Natural killer cell (primary cell): Measurements from ENCODE around the gene RAB3C. TPM values are rescaled to one million over a fixed set of nuclear protein-coding genes. Genes with fewer than 3 reads are reported as not detected.

Experiments used
- ATAC-seq, 3 donors: fragments of 150-1000 bp in 2 of 3; fragments of 200-7000 bp in 1 of 3; cut with Tn5 transposase; 1 replicate in 1 of 3; 2 replicates in 2 of 3; pipeline ENCODE4 v1.10.0; 2021; ENCODE audit warnings: mild to moderate bottlenecking in 2 of 3, moderate library complexity in 2 of 3
- DNase-seq, 2 donors: peaks; one replicate each; pipeline versions ENCODE4 v3.0.0 to v3.0.0-alpha.2; 2013 to 2021; ENCODE audit warnings: mixed read lengths in 1 of 2
- H3K27ac ChIP-seq: one replicate; pipeline ENCODE4 v1.5.1; 2013; ENCODE audit warnings: mild to moderate bottlenecking, low read length
- H3K27me3 ChIP-seq: one replicate; pipeline ENCODE4 v1.6.1; 2013; ENCODE audit warnings: low read length; ENCODE audit not compliant: control insufficient read depth, insufficient read depth
- H3K36me3 ChIP-seq: one replicate; pipeline ENCODE4 v1.6.1; 2013; ENCODE audit warnings: low read length; ENCODE audit not compliant: control insufficient read depth, insufficient read depth
- H3K4me1 ChIP-seq: one replicate; pipeline ENCODE4 v1.6.1; 2013; ENCODE audit warnings: low read length; ENCODE audit not compliant: control insufficient read depth, insufficient read depth
- H3K4me3 ChIP-seq: one replicate; pipeline ENCODE4 v1.5.1; 2013; ENCODE audit warnings: low read length
- H3K9me3 ChIP-seq: one replicate; pipeline ENCODE4 v1.6.1; 2013; ENCODE audit warnings: low read length; ENCODE audit not compliant: control insufficient read depth, insufficient read depth
- H3K27ac Mint-ChIP-seq, 2 donors: one replicate each; pipeline ENCODE4 v1.8.0; 2022; ENCODE audit warnings: mild to moderate bottlenecking in 2 of 2, mixed read lengths in 2 of 2, moderate library complexity in 1 of 2
- H3K27me3 Mint-ChIP-seq, 2 donors: one replicate each; pipeline ENCODE4 v1.8.0; 2022; ENCODE audit warnings: low read depth in 2 of 2, mixed read lengths in 2 of 2
- H3K36me3 Mint-ChIP-seq: one replicate; pipeline ENCODE4 v1.8.0; 2022; ENCODE audit warnings: mixed read lengths
- H3K4me1 Mint-ChIP-seq, 2 donors: one replicate each; pipeline ENCODE4 v1.8.0; 2022; ENCODE audit warnings: mixed read lengths in 2 of 2
- H3K4me3 Mint-ChIP-seq: one replicate; pipeline ENCODE4 v1.8.0; 2022; ENCODE audit warnings: mild to moderate bottlenecking, moderate library complexity, mixed read lengths
- H3K9me3 Mint-ChIP-seq, 2 donors: one replicate each; pipeline ENCODE4 v1.8.0; 2022; ENCODE audit warnings: mixed read lengths in 2 of 2
- CTCF ChIP-seq: fragments of 200-600 bp; IDR thresholded peaks from one replicate; pipeline ENCODE4 v1.8.0; 2022; ENCODE audit warnings: antibody characterized with exemption
- WGBS: methylation state at CpG from one replicate; pipeline ENCODE4 v1.1.7; 2013; ENCODE audit warnings: missing lambda C conversion rate; ENCODE audit not compliant: insufficient coverage; 5-methylcytosine and 5-hydroxymethylcytosine counted together
- intact Hi-C: fragments of 100-400 bp; cut with micrococcal nuclease; formaldehyde crosslinking; loops from one replicate; pipeline ENCODE4 v1.14.2; 2022
- total RNA-seq, 4 donors: library from RNA; stranded (reverse); fragments of 120-200 nt in 1 of 4; gene quantifications; one replicate each; pipeline versions ENCODE4 v1.2.3 to v1.2.4, GENCODE V29; 2013 to 2022

RAB3C gene
- total RNA-seq, 3 donors from 2014 or later (not counting 1 experiment from before 2014, with no cell fraction given) = 0.05 TPM; not detected in 2

GRCh38 chr5:58787987-58788386 lies 205.1 kb downstream of the RAB3C start:
- H3K4me1 ChIP-seq = no peaks in the 10 kb centered on the region
- ATAC-seq (no peak), DNase-seq (no peak)
- no peak overlapping the region for H3K4me3 ChIP-seq
- H3K9me3 ChIP-seq = no peaks in the 10 kb centered on the region
- H3K9me3 Mint-ChIP-seq = no peaks in the 10 kb centered on the region
- H3K4me3 Mint-ChIP-seq = no peak overlapping the region
- H3K27ac ChIP-seq = no peak overlapping the region
- H3K27me3 ChIP-seq = no peaks in the 10 kb centered on the region
- whole genome bisulfite sequencing = 48% methylated on average over 3 of the region's 3 CpGs
- peaks cover 9 to 15% of the 10 kb centered on the region in 2 donors for H3K27me3 Mint-ChIP-seq
- no peaks in the 10 kb centered on the region for H3K4me1 Mint-ChIP-seq
- no peaks in the 10 kb centered on the region for H3K36me3 Mint-ChIP-seq
- H3K27ac Mint-ChIP-seq = no peak overlapping the region
- no peak for TF ChIP-seq CTCF
- H3K36me3 ChIP-seq = no peaks in the 10 kb centered on the region
- intact Hi-C loops = no loop called here

GRCh38 chr5:58793888-58794657 lies 211.2 kb downstream of the RAB3C start:
- intact Hi-C loops = no loop called here
- TF ChIP-seq CTCF = no peak
- no peak for ATAC-seq
- no peak for DNase-seq
- no peaks in the 10 kb centered on the region for H3K4me1 ChIP-seq
- no peaks in the 10 kb centered on the region for H3K27me3 ChIP-seq
- H3K27ac ChIP-seq = no peak overlapping the region
- WGBS = 17% methylated on average over 2 of the region's 4 CpGs
- no peaks in the 10 kb centered on the region for H3K36me3 ChIP-seq
- Mint-ChIP-seq H3K9me3 (no peaks in the 10 kb centered on the region), H3K27me3 (peaks cover 3 to 11% of the 10 kb centered on the region in 2 donors), H3K27ac (no peak overlapping the region), H3K4me1 (no peaks in the 10 kb centered on the region), H3K4me3 (no peak overlapping the region), H3K36me3 (no peaks in the 10 kb centered on the region)
- H3K9me3 ChIP-seq = no peaks in the 10 kb centered on the region
- no peak overlapping the region for H3K4me3 ChIP-seq

GRCh38 chr5:58794875-58795274 lies 212.0 kb downstream of the RAB3C start:
- H3K4me3 ChIP-seq = no peak overlapping the region
- no peak for DNase-seq
- Mint-ChIP-seq H3K27ac (no peak overlapping the region), H3K4me3 (no peak overlapping the region), H3K9me3 (no peaks in the 10 kb centered on the region), H3K36me3 (no peaks in the 10 kb centered on the region), H3K27me3 (peaks cover 3 to 11% of the 10 kb centered on the region in 2 donors), H3K4me1 (no peaks in the 10 kb centered on the region)
- H3K27me3 ChIP-seq = no peaks in the 10 kb centered on the region
- no peaks in the 10 kb centered on the region for H3K4me1 ChIP-seq
- intact Hi-C loops = no loop called here
- ATAC-seq = no peak
- WGBS = 73% methylated on average over 4 of the region's 4 CpGs
- no peak overlapping the region for H3K27ac ChIP-seq
- TF ChIP-seq CTCF = no peak
- no peaks in the 10 kb centered on the region for H3K9me3 ChIP-seq
- no peaks in the 10 kb centered on the region for H3K36me3 ChIP-seq

- no peaks in the 10 kb centered on the region for H3K27me3 ChIP-seq
- H3K4me3 ChIP-seq = no peak overlapping the region
- Mint-ChIP-seq H3K4me1 (no peaks in the 10 kb centered on the region), H3K27me3 (peaks cover 3 to 6% of the 10 kb centered on the region in 2 donors), H3K27ac (no peak overlapping the region), H3K4me3 (no peak overlapping the region), H3K9me3 (no peaks in the 10 kb centered on the region), H3K36me3 (no peaks in the 10 kb centered on the region)
- DNase-seq = no peak
- no peaks in the 10 kb centered on the region for H3K4me1 ChIP-seq
- TF ChIP-seq CTCF = no peak
- H3K9me3 ChIP-seq = no peaks in the 10 kb centered on the region
- H3K27ac ChIP-seq = no peak overlapping the region
- no peaks in the 10 kb centered on the region for H3K36me3 ChIP-seq
- ATAC-seq = no peak
- intact Hi-C loops = no loop called here
Observed at GRCh38 chr5:58795327-58795726, 212.5 kb downstream of the RAB3C start.
